ENCODE data around the gene DNAJC6. TPM values are rescaled to one million over a fixed set of nuclear protein-coding genes. Genes with fewer than 3 reads are reported as not detected.

The DNAJC6 gene
- 1 to 10 TPM; 1.8 to 2.4 TPM for total RNA-seq
- 1.7 to 8.5 reads per million in 2 donors for total RNA-seq

DNA sequence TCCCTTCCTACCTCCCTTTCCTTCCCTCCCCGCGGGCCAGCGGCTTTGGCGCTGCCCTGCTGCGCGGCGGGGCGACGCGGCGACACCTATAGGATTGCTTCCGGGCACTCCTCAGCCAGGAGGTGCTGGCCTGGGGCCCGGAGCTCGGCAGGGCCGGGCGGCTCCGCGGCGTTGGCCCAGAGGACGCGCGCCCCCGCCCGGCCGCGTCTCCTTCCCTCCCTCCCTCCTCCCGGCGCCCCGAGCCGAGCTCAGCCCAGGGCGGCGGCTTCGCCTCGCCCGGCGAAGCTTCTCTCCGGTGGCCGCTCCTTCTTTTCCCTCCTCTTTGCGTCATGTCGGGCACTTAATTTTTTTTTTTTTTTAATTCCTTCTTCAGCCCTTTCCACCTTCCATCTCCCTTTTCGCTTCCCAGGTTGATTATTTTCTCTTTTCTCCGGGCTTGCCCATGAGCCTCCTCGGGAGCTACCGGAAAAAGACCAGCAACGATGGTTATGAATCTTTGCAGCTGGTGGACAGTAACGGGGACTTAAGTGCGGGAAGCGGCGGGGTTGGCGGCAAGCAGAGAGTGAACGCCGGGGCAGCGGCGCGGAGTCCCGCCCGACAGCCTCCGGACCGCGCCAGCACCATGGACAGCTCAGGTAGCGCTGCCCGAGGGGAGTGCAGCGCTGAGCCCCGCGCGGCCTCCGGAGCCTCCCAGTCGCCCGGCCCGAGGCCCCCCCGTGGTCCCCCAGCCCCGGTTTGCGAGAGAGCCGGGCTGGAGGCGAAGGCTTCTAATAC is at the start of gene DNAJC6:
Gene DNAJC6, plus strand, starts transcription at position 240 of the 774 bp plus-strand sequence. Its CDS starts 203 bp downstream, at position 443.
- peak within 1 kb of the TSS; percentile 63 for H3K4me3 Mint-ChIP-seq
- ATAC-seq: peak; percentile 80
- peaks cover 43% of the 10 kb centered on the region for H3K27me3 Mint-ChIP-seq
- no peak within 1 kb of the TSS for H3K27ac Mint-ChIP-seq
- H3K9me3 ChIP-seq (ENCODE audit: control insufficient read depth, low read length, poor library complexity, severe bottlenecking): no peaks in the 10 kb centered on the region
- H3K36me3 Mint-ChIP-seq (ENCODE audit: low read depth): no peaks in the 10 kb centered on the region
- H3K4me1 Mint-ChIP-seq: peaks cover 2% of the 10 kb centered on the region
- peak in 2 of 3 donors; percentile 19 to 32 for DNase-seq

- H3K4me1 Mint-ChIP-seq: peaks cover 13% of the 10 kb centered on the region
- H3K27ac Mint-ChIP-seq: no peak overlapping the region
- H3K36me3 Mint-ChIP-seq (ENCODE audit: low read depth): peaks cover 2% of the 10 kb centered on the region
- H3K4me3 Mint-ChIP-seq: no peak overlapping the region
- H3K9me3 ChIP-seq (ENCODE audit: control insufficient read depth, low read length, poor library complexity, severe bottlenecking): no peaks in the 10 kb centered on the region
- ATAC-seq (no peak), DNase-seq (no peak)
- peaks cover 14% of the 10 kb centered on the region for H3K27me3 Mint-ChIP-seq
Measured at GRCh38 chr1:65259816-65260215, 49.5 kb upstream of the DNAJC6 start.

DNA sequence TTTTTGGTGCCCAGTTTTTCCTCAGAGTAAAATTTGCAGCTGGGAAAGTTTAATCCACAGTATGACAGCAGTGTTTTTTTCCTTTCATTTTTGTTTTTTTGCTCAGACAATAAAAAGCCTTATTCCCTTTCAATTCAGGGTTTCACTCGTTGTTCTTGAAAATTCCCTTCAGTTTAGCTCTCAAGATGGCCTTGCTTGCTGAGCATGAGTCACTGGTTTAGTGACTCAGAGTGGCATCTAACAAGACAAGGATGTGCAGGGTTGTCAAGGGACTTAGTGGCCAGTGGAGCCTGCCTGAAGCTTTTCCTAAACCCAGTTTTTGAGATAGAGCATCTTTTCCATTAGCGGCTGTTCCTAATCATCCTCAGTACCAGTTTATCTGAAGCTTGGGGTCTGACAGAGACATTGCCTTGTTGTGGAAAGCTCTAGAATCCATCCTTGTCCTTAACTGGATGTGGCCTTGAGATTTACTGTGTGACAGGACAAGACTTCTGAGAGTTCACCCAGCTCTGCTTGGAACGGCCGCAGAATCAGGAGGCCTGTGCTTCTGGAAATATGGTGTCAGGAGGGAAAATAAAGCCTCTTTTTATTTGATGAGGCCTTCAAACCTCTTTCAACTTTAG is 48.4 kb upstream of the DNAJC6 start:
- Mint-ChIP-seq H3K36me3 (ENCODE audit: low read depth) (no peaks in the 10 kb centered on the region), H3K4me1 (peaks cover 3% of the 10 kb centered on the region), H3K4me3 (no peak overlapping the region), H3K27ac (no peak overlapping the region), H3K27me3 (peaks cover 11% of the 10 kb centered on the region)
- no peaks in the 10 kb centered on the region for H3K9me3 ChIP-seq (ENCODE audit: control insufficient read depth, low read length, poor library complexity, severe bottlenecking)
- DNase-seq (no peak), ATAC-seq (no peak)

- no peaks in the 10 kb centered on the region for H3K9me3 ChIP-seq (ENCODE audit: control insufficient read depth, low read length, poor library complexity, severe bottlenecking)
- Mint-ChIP-seq H3K4me3 (no peak overlapping the region), H3K36me3 (ENCODE audit: low read depth) (no peaks in the 10 kb centered on the region), H3K4me1 (peaks cover 9% of the 10 kb centered on the region), H3K27me3 (peaks cover 31% of the 10 kb centered on the region), H3K27ac (no peak overlapping the region)
- ATAC-seq (no peak), DNase-seq (no peak)
Measured at GRCh38 chr1:65263286-65263685, 46.1 kb upstream of the DNAJC6 start.

DNA sequence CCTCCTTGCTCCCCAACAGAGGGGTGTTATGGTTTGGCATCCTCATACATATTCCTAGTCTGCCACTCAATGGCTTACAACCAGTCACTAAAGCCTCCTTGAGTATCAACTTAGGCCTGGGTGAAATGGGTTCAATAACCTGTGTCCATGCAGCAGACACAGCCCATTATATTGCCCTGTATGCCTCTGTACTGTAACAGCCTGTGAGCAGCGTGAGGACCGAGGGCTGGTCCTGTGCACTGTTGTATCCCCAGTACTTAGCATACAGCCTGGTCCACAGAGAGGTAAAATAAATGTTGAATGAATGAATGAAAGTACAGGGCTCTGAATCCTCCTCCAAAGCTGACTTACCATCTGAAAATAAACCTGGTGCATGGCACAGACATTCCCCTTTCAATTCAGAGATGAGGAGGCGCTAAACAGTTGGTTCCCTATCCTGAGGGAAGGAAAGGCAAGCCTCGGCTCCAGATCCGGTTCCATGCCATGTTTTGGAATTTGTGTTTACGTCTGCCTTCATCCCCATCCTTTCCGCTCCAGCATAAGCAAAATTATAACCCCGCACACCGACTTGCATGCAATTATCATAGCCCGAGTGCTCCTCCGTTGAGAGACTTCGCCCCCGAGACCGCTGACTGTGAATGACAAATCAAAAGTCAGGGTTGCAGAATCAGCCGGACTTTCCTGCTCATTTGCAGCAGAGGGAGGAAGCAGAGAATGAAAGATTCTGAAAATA is 45.0 kb upstream of the DNAJC6 start:
- no peaks in the 10 kb centered on the region for H3K9me3 ChIP-seq (ENCODE audit: control insufficient read depth, low read length, poor library complexity, severe bottlenecking)
- ATAC-seq: no peak
- peak overlapping the region; percentile 52 for H3K4me3 Mint-ChIP-seq
- no peak overlapping the region for H3K27ac Mint-ChIP-seq
- H3K27me3 Mint-ChIP-seq: peaks cover 31% of the 10 kb centered on the region
- no peak for DNase-seq
- H3K36me3 Mint-ChIP-seq (ENCODE audit: low read depth): no peaks in the 10 kb centered on the region
- H3K4me1 Mint-ChIP-seq: peaks cover 9% of the 10 kb centered on the region

DNA sequence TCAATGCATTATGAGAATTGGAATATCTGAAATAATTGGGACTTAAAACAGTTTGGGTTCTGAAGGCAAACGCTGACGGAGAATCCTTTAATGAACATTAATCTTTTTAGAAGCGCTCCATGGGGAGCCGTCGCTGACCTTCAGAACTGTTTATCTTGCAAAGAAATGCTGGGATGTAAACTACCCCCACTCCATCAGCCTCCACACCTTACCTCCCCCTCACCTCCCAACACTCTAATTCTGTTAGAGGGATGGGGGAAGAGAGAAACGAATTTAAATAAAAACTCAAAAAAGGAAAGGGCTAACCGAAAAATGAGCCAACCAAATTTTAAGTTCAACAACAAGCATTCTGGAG is 44.1 kb upstream of the DNAJC6 start:
- peaks cover 37% of the 10 kb centered on the region for H3K27me3 Mint-ChIP-seq
- no peaks in the 10 kb centered on the region for H3K36me3 Mint-ChIP-seq (ENCODE audit: low read depth)
- H3K27ac Mint-ChIP-seq: peak overlapping the region; percentile 92
- no peak for ATAC-seq
- peaks cover 9% of the 10 kb centered on the region for H3K4me1 Mint-ChIP-seq
- DNase-seq: no peak
- no peaks in the 10 kb centered on the region for H3K9me3 ChIP-seq (ENCODE audit: control insufficient read depth, low read length, poor library complexity, severe bottlenecking)
- peak overlapping the region; percentile 77 for H3K4me3 Mint-ChIP-seq

GRCh38 chr1:65265651-65266351 is 43.5 kb upstream of the DNAJC6 start:
- H3K9me3 ChIP-seq (ENCODE audit: control insufficient read depth, low read length, poor library complexity, severe bottlenecking): no peaks in the 10 kb centered on the region
- Mint-ChIP-seq H3K27me3 (peaks cover 37% of the 10 kb centered on the region), H3K27ac (peak overlapping the region; percentile 92), H3K4me3 (peak overlapping the region; percentile 77), H3K4me1 (peaks cover 9% of the 10 kb centered on the region), H3K36me3 (ENCODE audit: low read depth) (no peaks in the 10 kb centered on the region)
- DNase-seq (peak in 1 of 3 donors; percentile 13), ATAC-seq (peak; percentile 81)

- Mint-ChIP-seq H3K36me3 (ENCODE audit: low read depth) (no peaks in the 10 kb centered on the region), H3K27me3 (peaks cover 37% of the 10 kb centered on the region), H3K4me3 (peak overlapping the region; percentile 77), H3K4me1 (peaks cover 9% of the 10 kb centered on the region), H3K27ac (peak overlapping the region; percentile 92)
- no peaks in the 10 kb centered on the region for H3K9me3 ChIP-seq (ENCODE audit: control insufficient read depth, low read length, poor library complexity, severe bottlenecking)
- ATAC-seq (no peak), DNase-seq (no peak)
Measured at GRCh38 chr1:65266476-65266875, 42.9 kb upstream of the DNAJC6 start.

DNA sequence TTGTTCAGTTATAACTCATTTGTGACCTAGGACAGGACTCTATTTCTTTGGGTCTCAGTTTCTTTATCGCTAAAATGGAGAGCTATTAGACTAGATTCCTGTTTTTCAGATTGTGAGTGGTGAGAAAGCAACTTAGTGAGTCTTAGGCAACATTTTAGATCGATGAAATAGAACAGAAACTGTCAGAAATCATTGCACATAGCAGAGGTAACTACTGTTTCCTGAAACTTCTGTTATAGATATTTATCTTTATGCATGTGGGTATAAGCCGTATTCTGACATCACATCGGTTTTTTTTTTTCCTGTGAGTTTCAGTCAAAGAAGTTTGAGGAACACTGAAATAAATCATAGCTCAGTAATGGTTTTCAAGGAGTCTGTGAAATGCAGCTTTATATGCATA is 42.1 kb upstream of the DNAJC6 start:
- H3K27me3 Mint-ChIP-seq: peaks cover 37% of the 10 kb centered on the region
- no peaks in the 10 kb centered on the region for H3K36me3 Mint-ChIP-seq (ENCODE audit: low read depth)
- H3K4me3 Mint-ChIP-seq: no peak overlapping the region
- ATAC-seq: no peak
- H3K9me3 ChIP-seq (ENCODE audit: control insufficient read depth, low read length, poor library complexity, severe bottlenecking): no peaks in the 10 kb centered on the region
- H3K27ac Mint-ChIP-seq: no peak overlapping the region
- H3K4me1 Mint-ChIP-seq: peaks cover 9% of the 10 kb centered on the region
- DNase-seq: no peak

GRCh38 chr1:65267683-65268082 is 41.7 kb upstream of the DNAJC6 start:
- Mint-ChIP-seq H3K27ac (no peak overlapping the region), H3K36me3 (ENCODE audit: low read depth) (no peaks in the 10 kb centered on the region), H3K4me3 (no peak overlapping the region), H3K27me3 (peaks cover 37% of the 10 kb centered on the region), H3K4me1 (peaks cover 9% of the 10 kb centered on the region)
- H3K9me3 ChIP-seq (ENCODE audit: control insufficient read depth, low read length, poor library complexity, severe bottlenecking): no peaks in the 10 kb centered on the region
- DNase-seq (no peak), ATAC-seq (no peak)

DNA sequence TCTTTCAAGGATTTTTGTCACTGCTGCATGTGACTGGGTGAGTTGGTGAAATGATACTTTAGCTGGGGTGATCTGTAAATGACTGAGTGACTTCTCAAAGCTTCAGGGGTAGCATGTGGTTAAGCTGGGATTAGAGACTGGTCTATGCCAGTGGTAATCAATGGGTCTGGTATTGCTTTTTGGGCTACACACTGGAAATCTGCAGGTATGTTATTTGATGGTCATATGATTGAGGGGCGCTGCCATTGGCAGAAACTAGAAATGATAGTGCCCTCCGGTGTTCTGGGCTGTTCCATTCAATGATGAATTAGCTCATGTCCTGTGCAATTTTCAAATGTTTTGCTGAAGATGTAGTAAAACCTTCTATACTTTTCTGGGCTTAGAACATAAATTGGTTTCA is 39.7 kb upstream of the DNAJC6 start:
- DNase-seq (no peak), ATAC-seq (no peak)
- Mint-ChIP-seq H3K4me3 (no peak overlapping the region), H3K27ac (peak overlapping the region; percentile 14), H3K4me1 (peaks cover 9% of the 10 kb centered on the region), H3K27me3 (peaks cover 29% of the 10 kb centered on the region), H3K36me3 (ENCODE audit: low read depth) (no peaks in the 10 kb centered on the region)
- no peaks in the 10 kb centered on the region for H3K9me3 ChIP-seq (ENCODE audit: control insufficient read depth, low read length, poor library complexity, severe bottlenecking)

- Mint-ChIP-seq H3K4me3 (no peak overlapping the region), H3K4me1 (peaks cover 4% of the 10 kb centered on the region), H3K27me3 (peaks cover 31% of the 10 kb centered on the region)
Measured at GRCh38 chr1:65276197-65276939, 33.0 kb upstream of the DNAJC6 start.

More at GRCh38 chr1:65276197-65276939, 33.0 kb upstream of the DNAJC6 start:
- DNase-seq: no peak
- Mint-ChIP-seq H3K27ac (no peak overlapping the region), H3K36me3 (ENCODE audit: low read depth) (peaks cover 3% of the 10 kb centered on the region)
- no peak for ATAC-seq
- H3K9me3 ChIP-seq (ENCODE audit: control insufficient read depth, low read length, poor library complexity, severe bottlenecking): no peaks in the 10 kb centered on the region
